ENCODE results near the gene PAM16.

DNA sequence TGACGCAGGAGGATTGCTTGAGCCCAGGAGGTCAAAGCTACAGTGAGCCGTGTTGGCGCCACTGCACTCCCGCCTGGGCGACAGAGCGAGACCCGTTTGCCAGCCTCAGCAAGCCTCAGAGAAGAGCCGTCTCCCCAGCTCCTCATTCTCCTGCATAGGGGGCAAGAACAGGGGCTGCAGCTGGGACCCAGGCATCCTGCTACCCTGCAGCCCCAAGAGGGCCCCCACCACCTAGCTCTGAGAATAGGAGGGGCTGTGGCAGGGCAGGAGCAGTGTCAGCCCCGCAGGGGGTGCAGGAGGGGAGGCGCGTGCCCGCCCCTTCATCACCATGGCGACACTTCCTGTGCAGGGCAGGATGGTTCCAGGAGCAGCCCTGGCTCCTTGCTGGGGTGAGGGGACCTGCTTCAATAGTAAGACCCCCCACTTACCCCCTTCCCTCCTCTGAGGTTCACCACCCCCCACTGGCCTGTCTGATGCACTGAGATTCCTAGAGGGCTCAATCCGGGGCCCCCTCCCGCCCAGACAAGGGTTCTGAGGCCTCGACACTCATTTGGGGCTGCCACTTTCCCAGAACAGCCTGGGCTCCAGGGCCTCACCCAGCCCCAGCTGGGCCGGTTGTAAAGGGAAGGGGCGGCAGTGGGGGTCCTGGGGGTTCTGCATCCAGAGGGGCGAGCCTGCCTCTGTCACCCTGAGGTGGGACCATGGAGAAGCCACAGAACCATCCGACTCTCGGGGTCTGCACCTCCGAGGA lies 40.7 kb upstream of the PAM16 start:
- TF ChIP-seq CTCF (IDR thresholded peaks at IDR 0.05; ENCODE audit: low read depth, low read length, poor library complexity, severe bottlenecking), result no peak
- TF ChIP-seq EZH2phosphoT487 (IDR thresholded peaks at IDR 0.05; ENCODE audit: borderline replicate concordance, low read length), result no peak
